Measurements from ENCODE around the gene GAB2.

DNA sequence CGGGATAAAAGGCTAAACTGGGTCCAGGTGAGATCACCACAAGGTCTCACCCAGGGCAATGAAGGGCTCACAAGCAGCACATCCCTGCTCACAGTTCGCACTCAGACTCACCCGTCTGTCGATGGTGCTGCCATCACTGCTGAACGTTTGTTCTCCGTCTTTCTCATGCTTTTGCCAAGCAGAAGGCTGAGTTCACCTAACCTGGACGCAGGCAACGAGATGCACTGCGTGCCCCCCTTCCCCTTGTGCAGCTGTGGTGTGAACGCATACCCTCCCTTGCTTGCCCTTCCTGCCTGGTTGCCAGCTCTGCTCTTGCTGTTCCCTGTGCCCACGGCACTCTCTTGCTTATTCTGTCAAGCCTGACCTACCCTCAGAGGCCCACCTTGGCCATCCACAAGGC lies 247.2 kb downstream of the GAB2 start:
- TF ChIP-seq RFX5 (IDR thresholded peaks at IDR 0.05; ENCODE audit: low read depth, low read length), result no peak
- no peak for TF ChIP-seq ZNF217 (IDR thresholded peaks at IDR 0.05)
- no peak for TF ChIP-seq CHD2 (IDR thresholded peaks at IDR 0.05; ENCODE audit: borderline replicate concordance, low read depth, low read length)
- TF ChIP-seq EZH2 (IDR thresholded peaks at IDR 0.05; ENCODE audit: borderline replicate concordance, control insufficient read depth, low read depth, low read length), result no peak
- no peak for TF ChIP-seq NFIC (IDR thresholded peaks at IDR 0.05; ENCODE audit: low read depth, low read length)
- no peak for TF ChIP-seq EP300 (IDR thresholded peaks at IDR 0.05; ENCODE audit: borderline replicate concordance in 1 of 2, control insufficient read depth in 1 of 2, low read depth in 2 of 2, low read length in 2 of 2)
- TF ChIP-seq, protein P1, sequence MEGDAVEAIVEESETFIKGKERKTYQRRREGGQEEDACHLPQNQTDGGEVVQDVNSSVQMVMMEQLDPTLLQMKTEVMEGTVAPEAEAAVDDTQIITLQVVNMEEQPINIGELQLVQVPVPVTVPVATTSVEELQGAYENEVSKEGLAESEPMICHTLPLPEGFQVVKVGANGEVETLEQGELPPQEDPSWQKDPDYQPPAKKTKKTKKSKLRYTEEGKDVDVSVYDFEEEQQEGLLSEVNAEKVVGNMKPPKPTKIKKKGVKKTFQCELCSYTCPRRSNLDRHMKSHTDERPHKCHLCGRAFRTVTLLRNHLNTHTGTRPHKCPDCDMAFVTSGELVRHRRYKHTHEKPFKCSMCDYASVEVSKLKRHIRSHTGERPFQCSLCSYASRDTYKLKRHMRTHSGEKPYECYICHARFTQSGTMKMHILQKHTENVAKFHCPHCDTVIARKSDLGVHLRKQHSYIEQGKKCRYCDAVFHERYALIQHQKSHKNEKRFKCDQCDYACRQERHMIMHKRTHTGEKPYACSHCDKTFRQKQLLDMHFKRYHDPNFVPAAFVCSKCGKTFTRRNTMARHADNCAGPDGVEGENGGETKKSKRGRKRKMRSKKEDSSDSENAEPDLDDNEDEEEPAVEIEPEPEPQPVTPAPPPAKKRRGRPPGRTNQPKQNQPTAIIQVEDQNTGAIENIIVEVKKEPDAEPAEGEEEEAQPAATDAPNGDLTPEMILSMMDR (IDR thresholded peaks at IDR 0.05 in 2 of 3, conservative IDR thresholded peaks at IDR 0.05 in 1 of 3; ENCODE audit: control insufficient read depth in 2 of 3, extremely low read depth in 1 of 3, insufficient read depth in 1 of 3, low read depth in 3 of 3, low read length in 3 of 3), result no peak
- no peak for TF ChIP-seq SMC3 (IDR thresholded peaks at IDR 0.05; ENCODE audit: borderline replicate concordance, low read length)
- TF ChIP-seq RAD21 (IDR thresholded peaks at IDR 0.05; ENCODE audit: insufficient read depth, low read depth, low read length), result no peak
- no peak for TF ChIP-seq RAD51 (IDR thresholded peaks at IDR 0.05)
- no peak for TF ChIP-seq MYC (IDR thresholded peaks at IDR 0.05; ENCODE audit: insufficient read depth, insufficient read length, insufficient replicate concordance, low read length, severe bottlenecking)
- TF ChIP-seq, protein P2, sequence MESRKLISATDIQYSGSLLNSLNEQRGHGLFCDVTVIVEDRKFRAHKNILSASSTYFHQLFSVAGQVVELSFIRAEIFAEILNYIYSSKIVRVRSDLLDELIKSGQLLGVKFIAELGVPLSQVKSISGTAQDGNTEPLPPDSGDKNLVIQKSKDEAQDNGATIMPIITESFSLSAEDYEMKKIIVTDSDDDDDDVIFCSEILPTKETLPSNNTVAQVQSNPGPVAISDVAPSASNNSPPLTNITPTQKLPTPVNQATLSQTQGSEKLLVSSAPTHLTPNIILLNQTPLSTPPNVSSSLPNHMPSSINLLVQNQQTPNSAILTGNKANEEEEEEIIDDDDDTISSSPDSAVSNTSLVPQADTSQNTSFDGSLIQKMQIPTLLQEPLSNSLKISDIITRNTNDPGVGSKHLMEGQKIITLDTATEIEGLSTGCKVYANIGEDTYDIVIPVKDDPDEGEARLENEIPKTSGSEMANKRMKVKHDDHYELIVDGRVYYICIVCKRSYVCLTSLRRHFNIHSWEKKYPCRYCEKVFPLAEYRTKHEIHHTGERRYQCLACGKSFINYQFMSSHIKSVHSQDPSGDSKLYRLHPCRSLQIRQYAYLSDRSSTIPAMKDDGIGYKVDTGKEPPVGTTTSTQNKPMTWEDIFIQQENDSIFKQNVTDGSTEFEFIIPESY (IDR thresholded peaks at IDR 0.05), result no peak
- TF ChIP-seq SP1 (IDR thresholded peaks at IDR 0.05; ENCODE audit: low read depth, low read length), result no peak
- no peak for TF ChIP-seq MXI1 (IDR thresholded peaks at IDR 0.05; ENCODE audit: low read depth, low read length)
